Mesendoderm (in vitro differentiated cells): ENCODE measurements around the gene IFNA16.
"Not testable (repeated sequence)": the region's sequence is repeated elsewhere in the genome, so short reads cannot be mapped to it uniquely, and the experiment has no call there.

Experiments used
- DNase-seq: peaks from one replicate; pipeline ENCODE4 v3.0.0; 2013
- H2AK5ac ChIP-seq: 2 replicates; pipeline ENCODE4 v1.6.1; 2013; ENCODE audit warnings: low read length, inconsistent platforms
- H2BK120ac ChIP-seq: 2 replicates; pipeline ENCODE4 v1.6.1; 2013; ENCODE audit warnings: low read depth, mild to moderate bottlenecking, low read length, moderate library complexity, mixed read lengths
- H2BK15ac ChIP-seq: replicated peaks from 2 replicates; pipeline ENCODE4 v1.6.1; 2013; ENCODE audit warnings: low read depth, mild to moderate bottlenecking, moderate library complexity
- H2BK5ac ChIP-seq: 2 replicates; pipeline ENCODE4 v1.6.1; 2013; ENCODE audit warnings: low read length, inconsistent platforms
- H3K18ac ChIP-seq: 2 replicates; pipeline ENCODE4 v1.6.1; 2013; ENCODE audit warnings: mild to moderate bottlenecking, low read length, mixed read lengths
- H3K23ac ChIP-seq: one replicate; pipeline ENCODE4 v1.6.1; 2013; ENCODE audit warnings: low read length
- H3K27ac ChIP-seq: 2 replicates; pipeline ENCODE4 v1.5.1; 2013; ENCODE audit warnings: low read depth, mild to moderate bottlenecking, inconsistent platforms, low read length, moderate library complexity
- H3K27me3 ChIP-seq: 2 replicates; pipeline ENCODE4 v1.6.1; 2013; ENCODE audit warnings: low read length, control low read depth, mild to moderate bottlenecking, inconsistent platforms; ENCODE audit not compliant: insufficient read depth, poor library complexity
- H3K36me3 ChIP-seq: 2 replicates; pipeline ENCODE4 v1.6.1; 2013; ENCODE audit warnings: low read length, inconsistent platforms; ENCODE audit not compliant: control insufficient read depth, insufficient read depth
- H3K4ac ChIP-seq: one replicate; pipeline ENCODE4 v1.6.1; 2013; ENCODE audit warnings: low read depth, mild to moderate bottlenecking, low read length, moderate library complexity
- H3K4me1 ChIP-seq: 2 replicates; pipeline ENCODE4 v1.6.1; 2013; ENCODE audit warnings: low read depth, low read length, inconsistent platforms; ENCODE audit not compliant: control insufficient read depth
- H3K4me2 ChIP-seq: 2 replicates; pipeline ENCODE4 v1.6.1; 2013; ENCODE audit warnings: low read length
- H3K4me3 ChIP-seq: 2 replicates; pipeline ENCODE4 v1.5.1; 2013; ENCODE audit warnings: mild to moderate bottlenecking, low read length
- H3K56ac ChIP-seq: one replicate; pipeline ENCODE4 v1.6.1; 2013; ENCODE audit warnings: low read length
- H3K79me1 ChIP-seq: 2 replicates; pipeline ENCODE4 v1.6.1; 2013; ENCODE audit warnings: low read length, inconsistent platforms
- H3K79me2 ChIP-seq: 2 replicates; pipeline ENCODE4 v1.6.1; 2013; ENCODE audit warnings: mild to moderate bottlenecking, low read length; ENCODE audit not compliant: control insufficient read depth, insufficient read depth
- H3K9ac ChIP-seq: 2 replicates; pipeline ENCODE4 v1.6.1; 2013; ENCODE audit warnings: low read length, inconsistent platforms
- H4K5ac ChIP-seq: one replicate; pipeline ENCODE4 v1.6.1; 2013; ENCODE audit warnings: low read length
- H4K8ac ChIP-seq: one replicate; pipeline ENCODE4 v1.6.1; 2013; ENCODE audit warnings: low read depth, mild to moderate bottlenecking, control low read depth, low read length, moderate library complexity
- WGBS: extraction: QIAGEN DNeasy Blood & Tissue Kit; methylation state at CpG from one replicate; pipeline ENCODE4 v1.1.7; 2013; ENCODE audit warnings: low lambda C conversion rate, missing lambda C conversion rate; ENCODE audit not compliant: insufficient coverage; ENCODE audit errors: extremely low coverage; 5-methylcytosine and 5-hydroxymethylcytosine counted together

Gene IFNA16

GRCh38 chr9:21210782-21211181 lies 6.3 kb downstream of the IFNA16 start:
- H3K18ac ChIP-seq, H3K4ac ChIP-seq, H3K4me3 ChIP-seq, H2AK5ac ChIP-seq, H2BK120ac ChIP-seq, H2BK15ac ChIP-seq, H3K27ac ChIP-seq, H2BK5ac ChIP-seq, H3K4me1 ChIP-seq, H3K9ac ChIP-seq, H4K5ac ChIP-seq, H3K36me3 ChIP-seq, H4K8ac ChIP-seq, H3K4me2 ChIP-seq, H3K79me1 ChIP-seq, H3K23ac ChIP-seq, DNase-seq, H3K27me3 ChIP-seq, H3K79me2 ChIP-seq, H3K56ac ChIP-seq: not testable (repeated sequence)
- no CpG with 5 or more reads among the region's 2 CpGs for WGBS

GRCh38 chr9:21210311-21210710 lies 6.8 kb downstream of the IFNA16 start:
- no peak for DNase-seq
- Histone ChIP-seq H3K4me2 (no peak overlapping the region), H4K8ac (no peak overlapping the region), H3K27ac (no peak overlapping the region), H3K56ac (no peak overlapping the region), H3K9ac (no peak overlapping the region), H3K4me3 (no peak overlapping the region), H4K5ac (no peak overlapping the region), H3K23ac (no peak overlapping the region), H3K36me3 (no peaks in the 10 kb centered on the region), H2BK120ac (no peak overlapping the region), H3K4me1 (no peaks in the 10 kb centered on the region), H2BK15ac (no peak overlapping the region), H2AK5ac (no peak overlapping the region), H3K4ac (no peak overlapping the region), H3K27me3 (no peaks in the 10 kb centered on the region), H3K79me1 (no peaks in the 10 kb centered on the region), H2BK5ac (no peak overlapping the region), H3K79me2 (no peaks in the 10 kb centered on the region), H3K18ac (no peak overlapping the region)
- no CpG with 5 or more reads among the region's 7 CpGs for WGBS

- WGBS, result no CpG with 5 or more reads among the region's 3 CpGs
Observed at GRCh38 chr9:21207043-21207442, 10.1 kb downstream of the IFNA16 start, which contains the start of gene IFNA10. Gene IFNA10 (minus strand): TSS chr9:21207143. CDS start chr9:21207097, 46 bp downstream.

DNA sequence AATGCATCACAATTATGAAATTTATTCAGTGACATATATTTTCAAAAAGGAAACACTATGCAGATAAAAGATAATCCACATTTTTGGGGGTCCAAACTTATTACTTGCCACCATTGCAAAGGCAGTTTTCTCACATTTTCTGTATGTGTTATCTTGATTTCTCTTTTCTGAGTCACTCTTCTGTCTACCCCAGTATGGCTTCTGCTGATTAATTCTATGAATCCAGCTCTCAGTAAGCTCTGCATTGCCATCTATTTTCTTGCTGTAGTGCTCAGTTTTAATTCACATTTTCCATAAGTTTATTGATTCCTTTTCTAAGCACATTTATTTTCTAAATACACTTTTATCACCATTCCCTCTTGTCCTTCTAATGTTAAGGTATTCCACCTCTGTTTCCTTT lies 11.9 kb downstream of the IFNA16 start:
- no peak overlapping the region for H3K9ac ChIP-seq
- no peaks in the 10 kb centered on the region for H3K79me2 ChIP-seq
- H3K79me1 ChIP-seq, result no peaks in the 10 kb centered on the region
- H3K27ac ChIP-seq, result no peak overlapping the region
- no peak overlapping the region for H3K56ac ChIP-seq
- no peak overlapping the region for H3K4me2 ChIP-seq
- no peaks in the 10 kb centered on the region for H3K4me1 ChIP-seq
- H2BK120ac ChIP-seq, result no peak overlapping the region
- no peak overlapping the region for H3K4me3 ChIP-seq
- H3K36me3 ChIP-seq, result no peaks in the 10 kb centered on the region
- H3K18ac ChIP-seq, result no peak overlapping the region
- no peak overlapping the region for H4K8ac ChIP-seq
- no peak overlapping the region for H2AK5ac ChIP-seq
- no peak for DNase-seq
- H2BK5ac ChIP-seq, result no peak overlapping the region
- no peak overlapping the region for H3K23ac ChIP-seq
- H3K27me3 ChIP-seq, result no peaks in the 10 kb centered on the region
- H3K4ac ChIP-seq, result no peak overlapping the region
- H4K5ac ChIP-seq, result no peak overlapping the region
- H2BK15ac ChIP-seq, result no peak overlapping the region

More at GRCh38 chr9:21207043-21207442, 10.1 kb downstream of the IFNA16 start, which contains the start of gene IFNA10:
- H4K5ac ChIP-seq, H3K27ac ChIP-seq, H3K9ac ChIP-seq, H3K27me3 ChIP-seq, H2BK5ac ChIP-seq, H3K23ac ChIP-seq, H3K4me3 ChIP-seq, H3K79me1 ChIP-seq, H3K4me1 ChIP-seq, H3K36me3 ChIP-seq, H3K79me2 ChIP-seq, H2BK120ac ChIP-seq, H3K4me2 ChIP-seq, H3K56ac ChIP-seq, H2AK5ac ChIP-seq, H4K8ac ChIP-seq, H3K4ac ChIP-seq, DNase-seq, H3K18ac ChIP-seq, H2BK15ac ChIP-seq: not testable (repeated sequence)

GRCh38 chr9:21202105-21202504 lies 15.0 kb downstream of the IFNA16 start, which contains the start of gene IFNA7:
Gene IFNA7 (minus strand): TSS chr9:21202205. CDS start chr9:21202165, 40 bp downstream.
- not testable (repeated sequence) for H3K4ac ChIP-seq, H3K79me1 ChIP-seq, H3K23ac ChIP-seq, H2AK5ac ChIP-seq, H3K18ac ChIP-seq, H3K9ac ChIP-seq, DNase-seq, H2BK120ac ChIP-seq, H3K4me3 ChIP-seq, H3K4me1 ChIP-seq, H3K27ac ChIP-seq, H4K5ac ChIP-seq, H2BK15ac ChIP-seq, H3K4me2 ChIP-seq, H3K27me3 ChIP-seq, H4K8ac ChIP-seq, H3K79me2 ChIP-seq, H3K36me3 ChIP-seq, H2BK5ac ChIP-seq, H3K56ac ChIP-seq
- no CpG with 5 or more reads among the region's 4 CpGs for WGBS
